Measurements from ENCODE around the gene MAP1S.

MAP1S gene

GRCh38 chr19:17719730-17720400 is 585 bp downstream of the MAP1S start:
- FAIRE-seq (no peak), DNase-seq (ENCODE audit: insufficient read length, low spot score) (no peak)
- TF ChIP-seq POLR2A (IDR thresholded peaks at IDR 0.05; ENCODE audit: low read depth, low read length), result no peak

GRCh38 chr19:17720440-17720839 is 1.2 kb downstream of the MAP1S start:
- no peak for TF ChIP-seq POLR2A (IDR thresholded peaks at IDR 0.05; ENCODE audit: low read depth, low read length)
- no peak for FAIRE-seq

GRCh38 chr19:17721111-17721628 is 1.9 kb downstream of the MAP1S start:
- DNase-seq (ENCODE audit: insufficient read length, low spot score) (no peak), FAIRE-seq (no peak)
- TF ChIP-seq POLR2A (IDR thresholded peaks at IDR 0.05; ENCODE audit: low read depth, low read length), result no peak

More at GRCh38 chr19:17720440-17720839, 1.2 kb downstream of the MAP1S start:
- DNase-seq (ENCODE audit: insufficient read length, low spot score), result no peak

GRCh38 chr19:17721821-17722220 is 2.5 kb downstream of the MAP1S start:
- FAIRE-seq, result no peak
- DNase-seq (ENCODE audit: insufficient read length, low spot score), result peak; percentile 97
- TF ChIP-seq POLR2A (IDR thresholded peaks at IDR 0.05; ENCODE audit: low read depth, low read length), result no peak

GRCh38 chr19:17722655-17723240 is 3.5 kb downstream of the MAP1S start:
- TF ChIP-seq POLR2A (IDR thresholded peaks at IDR 0.05; ENCODE audit: low read depth, low read length), result no peak
- FAIRE-seq, result no peak
- DNase-seq (ENCODE audit: insufficient read length, low spot score), result no peak

- FAIRE-seq (no peak), DNase-seq (ENCODE audit: insufficient read length, low spot score) (no peak)
- TF ChIP-seq POLR2A (IDR thresholded peaks at IDR 0.05; ENCODE audit: low read depth, low read length), result no peak
These were observed 5.4 kb downstream of the MAP1S start for GRCh38 chr19:17724655-17725054.

- no peak for FAIRE-seq
These were observed 6.3 kb downstream of the MAP1S start for GRCh38 chr19:17725422-17726078.

GRCh38 chr19:17726136-17726741 is 7.0 kb downstream of the MAP1S start:
- FAIRE-seq (no peak), DNase-seq (ENCODE audit: insufficient read length, low spot score) (no peak)
- no peak for TF ChIP-seq POLR2A (IDR thresholded peaks at IDR 0.05; ENCODE audit: low read depth, low read length)

More at GRCh38 chr19:17725422-17726078, 6.3 kb downstream of the MAP1S start:
- no peak for DNase-seq (ENCODE audit: insufficient read length, low spot score)
- TF ChIP-seq POLR2A (IDR thresholded peaks at IDR 0.05; ENCODE audit: low read depth, low read length), result no peak

- no peak for FAIRE-seq
- no peak for DNase-seq (ENCODE audit: insufficient read length, low spot score)
These were observed 7.9 kb downstream of the MAP1S start for GRCh38 chr19:17726964-17727773.

GRCh38 chr19:17727843-17728242 is 8.6 kb downstream of the MAP1S start:
- no peak for FAIRE-seq

More at GRCh38 chr19:17726964-17727773, 7.9 kb downstream of the MAP1S start:
- TF ChIP-seq POLR2A (IDR thresholded peaks at IDR 0.05; ENCODE audit: low read depth, low read length), result no peak

GRCh38 chr19:17733127-17733526 is 13.8 kb downstream of the MAP1S start:
- DNase-seq (ENCODE audit: insufficient read length, low spot score) (no peak), FAIRE-seq (no peak)

More at GRCh38 chr19:17727843-17728242, 8.6 kb downstream of the MAP1S start:
- no peak for TF ChIP-seq POLR2A (IDR thresholded peaks at IDR 0.05; ENCODE audit: low read depth, low read length)
- no peak for DNase-seq (ENCODE audit: insufficient read length, low spot score)

GRCh38 chr19:17734146-17734545 is 14.9 kb downstream of the MAP1S start:
- FAIRE-seq, result no peak
- no peak for DNase-seq (ENCODE audit: insufficient read length, low spot score)
- TF ChIP-seq POLR2A (IDR thresholded peaks at IDR 0.05; ENCODE audit: low read depth, low read length), result no peak

More at GRCh38 chr19:17733127-17733526, 13.8 kb downstream of the MAP1S start:
- no peak for TF ChIP-seq POLR2A (IDR thresholded peaks at IDR 0.05; ENCODE audit: low read depth, low read length)

- DNase-seq (ENCODE audit: insufficient read length, low spot score) (no peak), FAIRE-seq (no peak)
- TF ChIP-seq POLR2A (IDR thresholded peaks at IDR 0.05; ENCODE audit: low read depth, low read length), result no peak
These were observed 16.1 kb downstream of the MAP1S start for GRCh38 chr19:17735410-17735809.
